AG04450 (cell line): Measurements from ENCODE around the gene FHDC1. TPM values are rescaled to one million over a fixed set of nuclear protein-coding genes. Genes with fewer than 3 reads are reported as not detected.

Experiments
- CTCF ChIA-PET: fragments of 300-600, 350-600 bp; formaldehyde crosslinking; extraction: SDS; loops from one replicate; lab custom pipeline; 2022; ENCODE audit warnings: antibody characterized with exemption, inconsistent platforms; lab: Charles Lee
- POLR2A ChIA-PET: fragments of 350-600 bp; formaldehyde crosslinking; extraction: SDS; loops from one replicate; lab custom pipeline; 2021; ENCODE audit warnings: antibody characterized with exemption, inconsistent platforms; lab: Yijun Ruan, JAX
- DNase-seq: peaks from one replicate; pipeline ENCODE4 v3.0.0-alpha.2; 2011; ENCODE audit warnings: low read depth, low spot score
- H3K27ac ChIP-seq: one replicate; pipeline ENCODE4 v1.5.1; 2012; ENCODE audit warnings: low read depth, low read length, control low read depth
- H3K27me3 ChIP-seq: one replicate; pipeline ENCODE4 v1.6.0; 2012; ENCODE audit warnings: low read length; ENCODE audit not compliant: control insufficient read depth, insufficient read depth
- H3K4me3 ChIP-seq: 2 replicates; pipeline ENCODE4 v1.5.1; 2011; ENCODE audit warnings: mild to moderate bottlenecking, low read depth, low read length, control low read depth
- H3K9me3 ChIP-seq: 2 replicates; pipeline ENCODE4 v1.5.1; 2012; ENCODE audit warnings: low read length; ENCODE audit not compliant: control insufficient read depth, insufficient read depth
- polyA plus RNA-seq: library from polyadenylated mRNA; depleted of rRNA; stranded (reverse); fragments of >200 nt; gene quantifications from 2 replicates; pipeline ENCODE4 v1.2.3, GENCODE V29; 2011
- TF ChIP-seq, protein P1 (sequence below): IDR thresholded peaks from 2 replicates; pipeline ENCODE4 v1.5.1; 2011; ENCODE audit warnings: low read depth, low read length, control low read depth, inconsistent platforms

The FHDC1 gene
- polyA plus RNA-seq, 1 experiment = 0.10 TPM

DNA sequence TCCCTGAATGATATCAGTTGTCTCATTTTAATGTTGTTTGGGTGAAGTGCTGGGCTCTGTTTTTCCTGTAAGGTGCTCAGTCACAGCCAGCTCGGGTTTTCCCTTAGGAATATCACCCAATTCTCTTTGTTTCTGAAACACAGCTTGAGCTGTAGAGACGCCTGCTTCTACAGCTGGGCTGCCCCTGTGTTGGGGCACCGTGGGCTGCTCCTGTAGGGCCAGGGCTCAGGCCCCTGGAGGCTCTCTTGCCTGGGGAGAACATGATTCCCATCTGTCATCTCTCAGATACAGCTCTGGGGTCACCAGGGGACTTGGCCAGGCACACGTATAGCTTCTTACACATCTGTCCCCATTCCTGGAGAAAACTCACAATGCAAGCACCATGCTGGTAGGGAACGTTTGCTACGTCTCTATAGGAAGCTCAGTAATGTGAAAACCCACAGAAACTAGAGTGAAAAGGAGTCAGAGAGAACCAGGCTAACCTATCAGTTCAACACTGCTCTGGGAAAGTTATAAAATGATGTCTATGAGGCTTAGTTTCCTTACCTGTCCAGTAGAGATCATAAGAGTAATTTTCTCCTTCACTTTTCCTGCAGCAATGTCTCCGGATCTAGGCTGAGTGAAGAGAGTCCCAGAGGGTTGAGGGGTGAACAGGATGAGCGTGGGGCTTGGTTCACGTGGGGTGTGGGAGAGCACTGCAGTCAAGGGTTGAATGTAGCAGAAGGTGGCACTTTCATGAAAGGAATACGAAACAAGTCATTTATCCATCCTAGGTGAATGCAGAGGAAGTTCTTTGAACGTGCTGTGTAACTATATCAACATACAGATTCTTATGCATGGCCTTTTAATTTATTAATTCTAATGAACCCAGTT lies 14.5 kb downstream of the FHDC1 start:
- CTCF ChIA-PET = no interaction called here
- no peak for DNase-seq
- Histone ChIP-seq H3K27ac (no peak overlapping the region), H3K9me3 (no peaks in the 10 kb centered on the region), H3K4me3 (no peak overlapping the region), H3K27me3 (peaks cover 3% of the 10 kb centered on the region)
- POLR2A ChIA-PET = no interaction called here
- TF ChIP-seq, protein P1, sequence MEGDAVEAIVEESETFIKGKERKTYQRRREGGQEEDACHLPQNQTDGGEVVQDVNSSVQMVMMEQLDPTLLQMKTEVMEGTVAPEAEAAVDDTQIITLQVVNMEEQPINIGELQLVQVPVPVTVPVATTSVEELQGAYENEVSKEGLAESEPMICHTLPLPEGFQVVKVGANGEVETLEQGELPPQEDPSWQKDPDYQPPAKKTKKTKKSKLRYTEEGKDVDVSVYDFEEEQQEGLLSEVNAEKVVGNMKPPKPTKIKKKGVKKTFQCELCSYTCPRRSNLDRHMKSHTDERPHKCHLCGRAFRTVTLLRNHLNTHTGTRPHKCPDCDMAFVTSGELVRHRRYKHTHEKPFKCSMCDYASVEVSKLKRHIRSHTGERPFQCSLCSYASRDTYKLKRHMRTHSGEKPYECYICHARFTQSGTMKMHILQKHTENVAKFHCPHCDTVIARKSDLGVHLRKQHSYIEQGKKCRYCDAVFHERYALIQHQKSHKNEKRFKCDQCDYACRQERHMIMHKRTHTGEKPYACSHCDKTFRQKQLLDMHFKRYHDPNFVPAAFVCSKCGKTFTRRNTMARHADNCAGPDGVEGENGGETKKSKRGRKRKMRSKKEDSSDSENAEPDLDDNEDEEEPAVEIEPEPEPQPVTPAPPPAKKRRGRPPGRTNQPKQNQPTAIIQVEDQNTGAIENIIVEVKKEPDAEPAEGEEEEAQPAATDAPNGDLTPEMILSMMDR = no peak

DNA sequence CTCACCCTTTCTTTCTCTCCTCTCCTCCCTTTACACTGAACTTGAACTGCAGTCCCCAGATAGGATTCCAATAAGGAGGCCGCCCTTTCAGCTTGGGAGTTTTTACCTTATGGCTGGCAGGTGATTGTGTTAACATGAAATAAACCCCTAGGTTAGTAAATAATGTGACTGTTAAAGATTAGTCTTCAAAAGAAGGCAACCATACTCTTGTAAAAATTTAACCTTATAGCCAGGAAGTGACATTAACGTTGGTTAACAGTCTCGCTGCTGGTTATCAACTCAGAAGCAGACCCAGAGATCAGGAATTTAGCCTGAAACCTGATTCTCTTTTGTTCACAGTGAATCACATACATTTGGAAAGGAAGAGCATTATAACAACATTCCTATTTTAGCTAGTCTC lies 15.2 kb downstream of the FHDC1 start:
- H3K27ac ChIP-seq = no peak overlapping the region
- peaks cover 3% of the 10 kb centered on the region for H3K27me3 ChIP-seq
- POLR2A ChIA-PET = no interaction called here
- no peaks in the 10 kb centered on the region for H3K9me3 ChIP-seq
- CTCF ChIA-PET = no interaction called here
- no peak overlapping the region for H3K4me3 ChIP-seq
- TF ChIP-seq, protein P1 = no peak
- no peak for DNase-seq

DNA sequence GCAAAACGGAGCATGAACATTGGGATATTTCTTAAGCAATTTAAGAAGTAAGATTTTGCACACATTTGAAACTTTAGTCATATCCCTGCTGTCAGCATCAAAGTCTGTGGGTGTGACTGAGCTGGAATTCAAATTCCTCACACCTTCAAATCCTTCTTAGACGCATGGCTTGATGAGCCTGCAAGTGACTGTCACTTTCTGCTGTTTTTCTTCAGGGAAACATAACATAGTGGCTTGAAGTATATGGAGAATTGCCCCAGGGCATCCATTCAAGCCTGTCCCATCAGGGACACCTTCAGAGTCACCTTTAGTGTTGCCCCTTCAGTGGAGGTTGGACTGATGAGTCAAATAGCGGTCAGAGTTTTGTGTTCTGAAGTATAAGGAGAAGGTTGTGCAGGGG lies 17.4 kb downstream of the FHDC1 start:
- TF ChIP-seq, protein P1 = no peak
- ChIA-PET POLR2A (no interaction called here), CTCF (no interaction called here)
- Histone ChIP-seq H3K27me3 (peaks cover 3% of the 10 kb centered on the region), H3K4me3 (no peak overlapping the region), H3K27ac (no peak overlapping the region), H3K9me3 (no peaks in the 10 kb centered on the region)
- DNase-seq = no peak

- TF ChIP-seq, protein P1 = no peak
- POLR2A ChIA-PET = no interaction called here
- no peak for DNase-seq
- peaks cover 3% of the 10 kb centered on the region for H3K27me3 ChIP-seq
- H3K9me3 ChIP-seq = no peaks in the 10 kb centered on the region
- CTCF ChIA-PET = interaction anchor here (1.2 kb wide), 1 partner anchor 20 kb away, joined by 3 read pairs; no protein-coding TSS in a partner anchor
- H3K4me3 ChIP-seq = no peak overlapping the region
- no peak overlapping the region for H3K27ac ChIP-seq
Measured at GRCh38 chr4:152954741-152955140, 18.6 kb downstream of the FHDC1 start.

GRCh38 chr4:152956147-152956546 lies 20.0 kb downstream of the FHDC1 start:
- Histone ChIP-seq H3K27ac (no peak overlapping the region), H3K9me3 (no peaks in the 10 kb centered on the region), H3K27me3 (peaks cover 3% of the 10 kb centered on the region), H3K4me3 (no peak overlapping the region)
- POLR2A ChIA-PET = interaction anchor here (1.6 kb wide), 1 partner anchor 17 kb away, joined by 3 read pairs; no protein-coding TSS in a partner anchor
- no peak for DNase-seq
- TF ChIP-seq, protein P1 = no peak
- CTCF ChIA-PET = interaction anchor here (1.1 kb wide), 1 partner anchor 129 kb away, joined by 3 read pairs; no protein-coding TSS in a partner anchor
